ENCODE measurements around the gene FOXO3.

FOXO3 gene

GRCh38 chr6:108609276-108609769, 48.6 kb downstream of the FOXO3 start:
- no peaks in the 10 kb centered on the region for H3K27me3 ChIP-seq (replicated peaks; ENCODE audit: control insufficient read depth, insufficient read depth, low read length)
- H3K9me3 ChIP-seq (ENCODE audit: control insufficient read depth, low read length): peaks cover 4% of the 10 kb centered on the region
- peaks cover 69% of the 10 kb centered on the region for H3K4me1 ChIP-seq (ENCODE audit: control insufficient read depth, insufficient read depth, low read length)
- H3K4me3 ChIP-seq (ENCODE audit: low read length): peak overlapping the region; percentile 48
- peak overlapping the region; percentile 55 for H3K9ac ChIP-seq (ENCODE audit: low read length)
- no peaks in the 10 kb centered on the region for H3K36me3 ChIP-seq (ENCODE audit: control insufficient read depth, insufficient read depth, low read length, severe bottlenecking)
- no peak for DNase-seq (ENCODE audit: low read depth)

GRCh38 chr6:108610270-108610839, 49.6 kb downstream of the FOXO3 start:
- Histone ChIP-seq H3K27me3 (replicated peaks; ENCODE audit: control insufficient read depth, insufficient read depth, low read length) (no peaks in the 10 kb centered on the region), H3K4me3 (ENCODE audit: low read length) (no peak overlapping the region), H3K4me1 (ENCODE audit: control insufficient read depth, insufficient read depth, low read length) (peaks cover 79% of the 10 kb centered on the region), H3K9me3 (ENCODE audit: control insufficient read depth, low read length) (peaks cover 4% of the 10 kb centered on the region), H3K9ac (ENCODE audit: low read length) (no peak overlapping the region), H3K36me3 (ENCODE audit: control insufficient read depth, insufficient read depth, low read length, severe bottlenecking) (no peaks in the 10 kb centered on the region)
- no peak for DNase-seq (ENCODE audit: low read depth)

- Histone ChIP-seq H3K9ac (ENCODE audit: low read length) (no peak overlapping the region), H3K4me3 (ENCODE audit: low read length) (no peak overlapping the region), H3K4me1 (ENCODE audit: control insufficient read depth, insufficient read depth, low read length) (peaks cover 85% of the 10 kb centered on the region), H3K27me3 (replicated peaks; ENCODE audit: control insufficient read depth, insufficient read depth, low read length) (no peaks in the 10 kb centered on the region), H3K9me3 (ENCODE audit: control insufficient read depth, low read length) (peaks cover 4% of the 10 kb centered on the region), H3K36me3 (ENCODE audit: control insufficient read depth, insufficient read depth, low read length, severe bottlenecking) (no peaks in the 10 kb centered on the region)
- no peak for DNase-seq (ENCODE audit: low read depth)
These were observed 50.4 kb downstream of the FOXO3 start for GRCh38 chr6:108610957-108611586.

- H3K9me3 ChIP-seq (ENCODE audit: control insufficient read depth, low read length): peaks cover 4% of the 10 kb centered on the region
- no peaks in the 10 kb centered on the region for H3K27me3 ChIP-seq (replicated peaks; ENCODE audit: control insufficient read depth, insufficient read depth, low read length)
- H3K4me3 ChIP-seq (ENCODE audit: low read length): no peak overlapping the region
- H3K36me3 ChIP-seq (ENCODE audit: control insufficient read depth, insufficient read depth, low read length, severe bottlenecking): no peaks in the 10 kb centered on the region
- H3K4me1 ChIP-seq (ENCODE audit: control insufficient read depth, insufficient read depth, low read length): peaks cover 87% of the 10 kb centered on the region
- DNase-seq (ENCODE audit: low read depth): no peak
- H3K9ac ChIP-seq (ENCODE audit: low read length): no peak overlapping the region
These were observed 52.1 kb downstream of the FOXO3 start for GRCh38 chr6:108612852-108613251.

- Histone ChIP-seq H3K9ac (ENCODE audit: low read length) (no peak overlapping the region), H3K27me3 (replicated peaks; ENCODE audit: control insufficient read depth, insufficient read depth, low read length) (no peaks in the 10 kb centered on the region), H3K36me3 (ENCODE audit: control insufficient read depth, insufficient read depth, low read length, severe bottlenecking) (no peaks in the 10 kb centered on the region), H3K9me3 (ENCODE audit: control insufficient read depth, low read length) (peaks cover 4% of the 10 kb centered on the region), H3K4me1 (ENCODE audit: control insufficient read depth, insufficient read depth, low read length) (peaks cover 83% of the 10 kb centered on the region), H3K4me3 (ENCODE audit: low read length) (peak overlapping the region; percentile 54)
- DNase-seq (ENCODE audit: low read depth): peak; percentile 62
These were observed 55.8 kb downstream of the FOXO3 start for GRCh38 chr6:108616544-108616943.

GRCh38 chr6:108616973-108617372, 56.3 kb downstream of the FOXO3 start:
- no peak for DNase-seq (ENCODE audit: low read depth)
- Histone ChIP-seq H3K4me3 (ENCODE audit: low read length) (peak overlapping the region; percentile 54), H3K36me3 (ENCODE audit: control insufficient read depth, insufficient read depth, low read length, severe bottlenecking) (no peaks in the 10 kb centered on the region), H3K27me3 (replicated peaks; ENCODE audit: control insufficient read depth, insufficient read depth, low read length) (no peaks in the 10 kb centered on the region), H3K4me1 (ENCODE audit: control insufficient read depth, insufficient read depth, low read length) (peaks cover 83% of the 10 kb centered on the region), H3K9ac (ENCODE audit: low read length) (no peak overlapping the region), H3K9me3 (ENCODE audit: control insufficient read depth, low read length) (peaks cover 4% of the 10 kb centered on the region)

- no peaks in the 10 kb centered on the region for H3K36me3 ChIP-seq (ENCODE audit: control insufficient read depth, insufficient read depth, low read length, severe bottlenecking)
- DNase-seq (ENCODE audit: low read depth): no peak
- peaks cover 95% of the 10 kb centered on the region for H3K4me1 ChIP-seq (ENCODE audit: control insufficient read depth, insufficient read depth, low read length)
- no peaks in the 10 kb centered on the region for H3K27me3 ChIP-seq (replicated peaks; ENCODE audit: control insufficient read depth, insufficient read depth, low read length)
- no peaks in the 10 kb centered on the region for H3K9me3 ChIP-seq (ENCODE audit: control insufficient read depth, low read length)
- no peak overlapping the region for H3K9ac ChIP-seq (ENCODE audit: low read length)
- H3K4me3 ChIP-seq (ENCODE audit: low read length): no peak overlapping the region
These were observed 58.0 kb downstream of the FOXO3 start for GRCh38 chr6:108618623-108619152.

- Histone ChIP-seq H3K4me1 (ENCODE audit: control insufficient read depth, insufficient read depth, low read length) (peaks cover 95% of the 10 kb centered on the region), H3K9ac (ENCODE audit: low read length) (no peak overlapping the region), H3K36me3 (ENCODE audit: control insufficient read depth, insufficient read depth, low read length, severe bottlenecking) (no peaks in the 10 kb centered on the region), H3K9me3 (ENCODE audit: control insufficient read depth, low read length) (no peaks in the 10 kb centered on the region), H3K27me3 (replicated peaks; ENCODE audit: control insufficient read depth, insufficient read depth, low read length) (no peaks in the 10 kb centered on the region), H3K4me3 (ENCODE audit: low read length) (no peak overlapping the region)
- no peak for DNase-seq (ENCODE audit: low read depth)
These were observed 58.9 kb downstream of the FOXO3 start for GRCh38 chr6:108619431-108620197.

GRCh38 chr6:108621117-108621516, 60.4 kb downstream of the FOXO3 start:
- H3K36me3 ChIP-seq (ENCODE audit: control insufficient read depth, insufficient read depth, low read length, severe bottlenecking): no peaks in the 10 kb centered on the region
- peak; percentile 65 for DNase-seq (ENCODE audit: low read depth)

GRCh38 chr6:108622641-108623298, 62.1 kb downstream of the FOXO3 start:
- Histone ChIP-seq H3K36me3 (ENCODE audit: control insufficient read depth, insufficient read depth, low read length, severe bottlenecking) (no peaks in the 10 kb centered on the region), H3K9ac (ENCODE audit: low read length) (peak overlapping the region; percentile 76), H3K4me3 (ENCODE audit: low read length) (peak overlapping the region; percentile 63), H3K9me3 (ENCODE audit: control insufficient read depth, low read length) (no peaks in the 10 kb centered on the region), H3K27me3 (replicated peaks; ENCODE audit: control insufficient read depth, insufficient read depth, low read length) (no peaks in the 10 kb centered on the region), H3K4me1 (ENCODE audit: control insufficient read depth, insufficient read depth, low read length) (peaks cover 86% of the 10 kb centered on the region)
- peak; percentile 93 for DNase-seq (ENCODE audit: low read depth)

More at GRCh38 chr6:108621117-108621516, 60.4 kb downstream of the FOXO3 start:
- Histone ChIP-seq H3K4me1 (ENCODE audit: control insufficient read depth, insufficient read depth, low read length) (peaks cover 91% of the 10 kb centered on the region), H3K4me3 (ENCODE audit: low read length) (no peak overlapping the region), H3K9ac (ENCODE audit: low read length) (peak overlapping the region; percentile 6), H3K27me3 (replicated peaks; ENCODE audit: control insufficient read depth, insufficient read depth, low read length) (no peaks in the 10 kb centered on the region), H3K9me3 (ENCODE audit: control insufficient read depth, low read length) (no peaks in the 10 kb centered on the region)

GRCh38 chr6:108623995-108624394, 63.3 kb downstream of the FOXO3 start:
- DNase-seq (ENCODE audit: low read depth): no peak
- Histone ChIP-seq H3K9me3 (ENCODE audit: control insufficient read depth, low read length) (no peaks in the 10 kb centered on the region), H3K36me3 (ENCODE audit: control insufficient read depth, insufficient read depth, low read length, severe bottlenecking) (no peaks in the 10 kb centered on the region), H3K9ac (ENCODE audit: low read length) (no peak overlapping the region), H3K27me3 (replicated peaks; ENCODE audit: control insufficient read depth, insufficient read depth, low read length) (no peaks in the 10 kb centered on the region), H3K4me3 (ENCODE audit: low read length) (peak overlapping the region; percentile 37), H3K4me1 (ENCODE audit: control insufficient read depth, insufficient read depth, low read length) (peaks cover 88% of the 10 kb centered on the region)
